ENCODE measurements around the gene S100A16. TPM values are rescaled to one million over a fixed set of nuclear protein-coding genes. Genes with fewer than 3 reads are reported as not detected.

S100A16 gene
- total RNA-seq, 1 experiment from 2014 or later, result 14.6 TPM

DNA sequence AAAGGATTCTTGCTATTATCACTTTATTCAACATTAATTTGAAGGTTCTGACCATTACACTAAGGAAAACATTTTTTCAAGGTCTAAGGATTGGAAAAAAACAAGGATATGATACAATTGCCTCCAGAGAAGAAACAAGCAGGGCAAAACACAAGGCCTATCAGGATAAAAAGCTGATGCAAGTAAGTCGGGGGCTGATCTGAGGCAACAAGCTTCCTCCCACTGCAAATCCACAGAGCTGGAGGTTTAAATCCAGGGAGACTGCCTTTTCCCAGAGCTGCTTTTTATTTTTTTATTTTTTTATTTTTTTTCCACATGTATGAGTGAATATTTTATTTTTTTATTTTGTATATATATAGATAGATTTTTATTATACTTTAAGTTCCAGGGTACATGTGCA lies 27.9 kb downstream of the S100A16 start:
- CTCF ChIA-PET, result interaction anchor here (1.1 to 5.2 kb wide), 6 partner anchors 13 to 231 kb away, joined by 3 to 29 read pairs (median 4); partner anchors contain the start of genes S100A1 and S100A13
- Mint-ChIP-seq H3K9me3 (no peaks in the 10 kb centered on the region), H3K36me3 (no peaks in the 10 kb centered on the region), H3K4me1 (peaks cover 4% of the 10 kb centered on the region), H3K27me3 (ENCODE audit: low read depth) (no peaks in the 10 kb centered on the region), H3K27ac (no peak overlapping the region), H3K4me3 (no peak overlapping the region)
- POLR2A ChIA-PET, result interaction anchor here (1.0 kb wide), 1 partner anchor 49 kb away, joined by 4 read pairs; the partner anchor contains the start of gene CHTOP
- ATAC-seq (no peak), DNase-seq (ENCODE audit: low spot score) (no peak)
- TF ChIP-seq JAZF1 (CRISPR knock-in tag; IDR thresholded peaks at IDR 0.05) (no peak), FOXJ3 (CRISPR knock-in tag; IDR thresholded peaks at IDR 0.05; ENCODE audit: borderline replicate concordance) (no peak), CDX4 (CRISPR knock-in tag; IDR thresholded peaks at IDR 0.05; ENCODE audit: borderline replicate concordance) (no peak), TCF7 (CRISPR knock-in tag; IDR thresholded peaks at IDR 0.05; ENCODE audit: low read depth) (no peak), FOXP1 (CRISPR knock-in tag; IDR thresholded peaks at IDR 0.05; ENCODE audit: borderline replicate concordance) (no peak), NFATC4 (CRISPR knock-in tag; IDR thresholded peaks at IDR 0.05) (no peak), SMAD3 (CRISPR knock-in tag; IDR thresholded peaks at IDR 0.05; ENCODE audit: borderline replicate concordance) (no peak), SP1 (CRISPR knock-in tag; conservative IDR thresholded peaks at IDR 0.05) (no peak), KAT7 (CRISPR knock-in tag; IDR thresholded peaks at IDR 0.05; ENCODE audit: borderline replicate concordance) (no peak), IRF1 (CRISPR knock-in tag; IDR thresholded peaks at IDR 0.05) (no peak), ZNF121 (CRISPR knock-in tag; IDR thresholded peaks at IDR 0.05) (no peak), STAT6 (CRISPR knock-in tag; conservative IDR thresholded peaks at IDR 0.05; ENCODE audit: low read depth) (no peak), ELF4 (CRISPR knock-in tag; IDR thresholded peaks at IDR 0.05; ENCODE audit: low read depth) (no peak), ZNF232 (CRISPR knock-in tag; IDR thresholded peaks at IDR 0.05) (no peak), TEAD4 (CRISPR knock-in tag; IDR thresholded peaks at IDR 0.05) (no peak)
- TF ChIP-seq, protein P1, sequence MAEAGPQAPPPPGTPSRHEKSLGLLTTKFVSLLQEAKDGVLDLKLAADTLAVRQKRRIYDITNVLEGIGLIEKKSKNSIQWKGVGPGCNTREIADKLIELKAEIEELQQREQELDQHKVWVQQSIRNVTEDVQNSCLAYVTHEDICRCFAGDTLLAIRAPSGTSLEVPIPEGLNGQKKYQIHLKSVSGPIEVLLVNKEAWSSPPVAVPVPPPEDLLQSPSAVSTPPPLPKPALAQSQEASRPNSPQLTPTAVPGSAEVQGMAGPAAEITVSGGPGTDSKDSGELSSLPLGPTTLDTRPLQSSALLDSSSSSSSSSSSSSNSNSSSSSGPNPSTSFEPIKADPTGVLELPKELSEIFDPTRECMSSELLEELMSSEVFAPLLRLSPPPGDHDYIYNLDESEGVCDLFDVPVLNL (CRISPR knock-in tag; IDR thresholded peaks at IDR 0.05; ENCODE audit: borderline replicate concordance, low read depth), result no peak

- H3K27me3 Mint-ChIP-seq (ENCODE audit: low read depth), result no peaks in the 10 kb centered on the region
Measured at GRCh38 chr1:153583976-153584375, 29.0 kb downstream of the S100A16 start.

More at GRCh38 chr1:153583976-153584375, 29.0 kb downstream of the S100A16 start:
- no peak for TF ChIP-seq CDX4 (CRISPR knock-in tag; IDR thresholded peaks at IDR 0.05; ENCODE audit: borderline replicate concordance)
- no peak for TF ChIP-seq RORB (CRISPR knock-in tag; IDR thresholded peaks at IDR 0.05)
- TF ChIP-seq ZMAT4 (CRISPR knock-in tag; IDR thresholded peaks at IDR 0.05), result no peak
- TF ChIP-seq, protein P2, sequence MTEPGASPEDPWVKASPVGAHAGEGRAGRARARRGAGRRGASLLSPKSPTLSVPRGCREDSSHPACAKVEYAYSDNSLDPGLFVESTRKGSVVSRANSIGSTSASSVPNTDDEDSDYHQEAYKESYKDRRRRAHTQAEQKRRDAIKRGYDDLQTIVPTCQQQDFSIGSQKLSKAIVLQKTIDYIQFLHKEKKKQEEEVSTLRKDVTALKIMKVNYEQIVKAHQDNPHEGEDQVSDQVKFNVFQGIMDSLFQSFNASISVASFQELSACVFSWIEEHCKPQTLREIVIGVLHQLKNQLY (CRISPR knock-in tag; IDR thresholded peaks at IDR 0.05), result no peak
- no peak for TF ChIP-seq NR3C1 (CRISPR knock-in tag; conservative IDR thresholded peaks at IDR 0.05; ENCODE audit: low read depth)
- TF ChIP-seq, protein P3, sequence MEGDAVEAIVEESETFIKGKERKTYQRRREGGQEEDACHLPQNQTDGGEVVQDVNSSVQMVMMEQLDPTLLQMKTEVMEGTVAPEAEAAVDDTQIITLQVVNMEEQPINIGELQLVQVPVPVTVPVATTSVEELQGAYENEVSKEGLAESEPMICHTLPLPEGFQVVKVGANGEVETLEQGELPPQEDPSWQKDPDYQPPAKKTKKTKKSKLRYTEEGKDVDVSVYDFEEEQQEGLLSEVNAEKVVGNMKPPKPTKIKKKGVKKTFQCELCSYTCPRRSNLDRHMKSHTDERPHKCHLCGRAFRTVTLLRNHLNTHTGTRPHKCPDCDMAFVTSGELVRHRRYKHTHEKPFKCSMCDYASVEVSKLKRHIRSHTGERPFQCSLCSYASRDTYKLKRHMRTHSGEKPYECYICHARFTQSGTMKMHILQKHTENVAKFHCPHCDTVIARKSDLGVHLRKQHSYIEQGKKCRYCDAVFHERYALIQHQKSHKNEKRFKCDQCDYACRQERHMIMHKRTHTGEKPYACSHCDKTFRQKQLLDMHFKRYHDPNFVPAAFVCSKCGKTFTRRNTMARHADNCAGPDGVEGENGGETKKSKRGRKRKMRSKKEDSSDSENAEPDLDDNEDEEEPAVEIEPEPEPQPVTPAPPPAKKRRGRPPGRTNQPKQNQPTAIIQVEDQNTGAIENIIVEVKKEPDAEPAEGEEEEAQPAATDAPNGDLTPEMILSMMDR (IDR thresholded peaks at IDR 0.05), result no peak
- TF ChIP-seq PRRX2 (CRISPR knock-in tag; IDR thresholded peaks at IDR 0.05), result no peak
- no peak for TF ChIP-seq NR1H2 (CRISPR knock-in tag; IDR thresholded peaks at IDR 0.05)
- no peak for TF ChIP-seq SP1 (CRISPR knock-in tag; conservative IDR thresholded peaks at IDR 0.05)
- Mint-ChIP-seq H3K27ac (no peak overlapping the region), H3K36me3 (no peaks in the 10 kb centered on the region), H3K4me1 (peaks cover 6% of the 10 kb centered on the region), H3K4me3 (no peak overlapping the region), H3K9me3 (no peaks in the 10 kb centered on the region)
- ATAC-seq (no peak), DNase-seq (ENCODE audit: low spot score) (no peak)
- ChIA-PET POLR2A (interaction anchor here (0.7 kb wide), 1 partner anchor 711 kb away, joined by 3 read pairs; no protein-coding TSS in a partner anchor), CTCF (interaction anchor here (1.3 to 5.2 kb wide), 3 partner anchors 12 to 44 kb away, joined by 3 to 29 read pairs (median 9); partner anchors contain the start of genes S100A1 and S100A13)

Measured in WTC11 (cell line).